Middle frontal gyrus (tissue), 1 donor: ENCODE measurements around the gene ZNF768.

ENCODE experiments used
- DNase-seq: peaks from one replicate; pipeline ENCODE4 v3.0.0-alpha.2; 2015; ENCODE audit warnings: low spot score; ENCODE audit errors: extremely low spot score

The ZNF768 gene

GRCh38 chr16:30526137-30526822, at the start of gene ZNF768:
Gene ZNF768 (minus strand): TSS chr16:30526566. CDS start chr16:30526413, 153 bp downstream.
- DNase-seq, result no peak

- no peak for DNase-seq
Observed at GRCh38 chr16:30574678-30575077, 48.3 kb upstream of the ZNF768 start.

GRCh38 chr16:30571445-30572322, 45.3 kb upstream of the ZNF768 start, which contains the start of gene ZNF688:
Gene ZNF688 (minus strand): TSS chr16:30571714. CDS start chr16:30571629, 85 bp downstream.
- DNase-seq, result peak; percentile 92

- DNase-seq, result no peak
Observed at GRCh38 chr16:30570636-30571444, 44.5 kb upstream of the ZNF768 start.

- no peak for DNase-seq
Observed at GRCh38 chr16:30569746-30570635, 43.6 kb upstream of the ZNF768 start.

- DNase-seq, result no peak
Observed at GRCh38 chr16:30569281-30569680, 42.9 kb upstream of the ZNF768 start.

- no peak for DNase-seq
Observed at GRCh38 chr16:30567991-30568638, 41.7 kb upstream of the ZNF768 start.

- no peak for DNase-seq
Observed at GRCh38 chr16:30567160-30567990, 41.0 kb upstream of the ZNF768 start.

- DNase-seq, result no peak
Observed at GRCh38 chr16:30566531-30566930, 40.2 kb upstream of the ZNF768 start.

- DNase-seq, result no peak
Observed at GRCh38 chr16:30565984-30566383, 39.6 kb upstream of the ZNF768 start.

- no peak for DNase-seq
Observed at GRCh38 chr16:30565526-30565925, 39.2 kb upstream of the ZNF768 start.

GRCh38 chr16:30562021-30562420, 35.7 kb upstream of the ZNF768 start:
- no peak for DNase-seq

- DNase-seq, result no peak
Observed at GRCh38 chr16:30561089-30561816, 34.9 kb upstream of the ZNF768 start.

GRCh38 chr16:30559690-30560089, 33.3 kb upstream of the ZNF768 start:
- DNase-seq, result no peak

- DNase-seq, result no peak
Observed at GRCh38 chr16:30558789-30559377, 32.5 kb upstream of the ZNF768 start.

- DNase-seq, result peak; percentile 99
Observed at GRCh38 chr16:30557957-30558788, 31.8 kb upstream of the ZNF768 start, which contains the start of gene ZNF764. Gene ZNF764 (minus strand): TSS chr16:30558374. CDS start chr16:30558182, 192 bp downstream.

- DNase-seq, result no peak
Observed at GRCh38 chr16:30557707-30557956, 31.3 kb upstream of the ZNF768 start.
